Activated CD8-positive, alpha-beta T cell treated with anti-CD3 and anti-CD28 coated beads, Interleukin-2, amount 10 ng/mL, durations not matched to agents 7 days and 5 days (primary cell): ENCODE results near the gene APOL4. TPM values are rescaled to one million over a fixed set of nuclear protein-coding genes. Genes with fewer than 3 reads are reported as not detected.
"Not testable (repeated sequence)": the region's sequence is repeated elsewhere in the genome, so short reads cannot be mapped to it uniquely, and the experiment has no call there.

Experiments
- ATAC-seq: fragments of 150-1000 bp; cut with Tn5 transposase; one replicate; pipeline ENCODE4 v1.10.0; 2021; ENCODE audit warnings: moderate library complexity
- CTCF ChIA-PET: fragments of 350-600 bp; sonication (Branson Sonifier 250); formaldehyde crosslinking; loops from one replicate; lab custom pipeline; 2021; ENCODE audit warnings: antibody characterized with exemption; lab: Charles Lee
- POLR2A ChIA-PET: fragments of 350-600 bp; sonication (Branson Sonifier 250); formaldehyde crosslinking; loops from one replicate; lab custom pipeline; 2021; ENCODE audit warnings: antibody characterized with exemption; lab: Charles Lee
- DNase-seq: peaks from one replicate; pipeline ENCODE4 v3.0.0-alpha.2; 2020
- H3K27ac Mint-ChIP-seq: one replicate; pipeline ENCODE4 v1.8.0; 2021; ENCODE audit warnings: mild to moderate bottlenecking, mixed read lengths
- H3K27me3 Mint-ChIP-seq: one replicate; pipeline ENCODE4 v1.8.0; 2021; ENCODE audit warnings: low read depth, mixed read lengths
- H3K36me3 Mint-ChIP-seq: one replicate; pipeline ENCODE4 v1.8.0; 2021; ENCODE audit warnings: low read depth, mixed read lengths
- H3K4me1 Mint-ChIP-seq: one replicate; pipeline ENCODE4 v1.8.0; 2021; ENCODE audit warnings: low read depth, mixed read lengths
- H3K4me3 Mint-ChIP-seq: one replicate; pipeline ENCODE4 v1.8.0; 2021; ENCODE audit warnings: mild to moderate bottlenecking, mixed read lengths
- H3K9me3 Mint-ChIP-seq: one replicate; pipeline ENCODE4 v1.8.0; 2022; ENCODE audit warnings: mixed read lengths; ENCODE audit not compliant: insufficient read depth
- total RNA-seq, 2 experiments: library from RNA; stranded (reverse); gene quantifications; one replicate each; pipeline ENCODE4 v1.2.3, GENCODE V29; 2021

The APOL4 gene
- total RNA-seq, 2 experiments from 2014 or later = 6.9 to 8.5 TPM

GRCh38 chr22:36218648-36219193, 17.1 kb upstream of the APOL4 start:
- no peak overlapping the region for H3K4me3 Mint-ChIP-seq
- H3K27me3 Mint-ChIP-seq = peaks cover 56% of the 10 kb centered on the region
- no peak overlapping the region for H3K27ac Mint-ChIP-seq
- ChIA-PET POLR2A (no interaction called here), CTCF (interaction anchor here (1.5 to 2.3 kb wide), 2 partner anchors 9 to 38 kb away, joined by 4 to 10 read pairs; no protein-coding TSS in a partner anchor)
- ATAC-seq (no peak), DNase-seq (no peak)
- no peaks in the 10 kb centered on the region for H3K36me3 Mint-ChIP-seq
- peaks cover 12% of the 10 kb centered on the region for H3K4me1 Mint-ChIP-seq
- H3K9me3 Mint-ChIP-seq = no peaks in the 10 kb centered on the region

- peaks cover 67% of the 10 kb centered on the region for H3K27me3 Mint-ChIP-seq
- no peaks in the 10 kb centered on the region for H3K9me3 Mint-ChIP-seq
- ChIA-PET CTCF (interaction anchor here (1.2 to 3.1 kb wide), 4 partner anchors 20 to 62 kb away, joined by 3 to 12 read pairs (median 6); partner anchors contain the start of gene APOL2), POLR2A (interaction anchor here (0.9 kb wide), 1 partner anchor 12 kb away, joined by 3 read pairs; no protein-coding TSS in a partner anchor)
- ATAC-seq = no peak
- DNase-seq = no peak
- H3K36me3 Mint-ChIP-seq = no peaks in the 10 kb centered on the region
- H3K4me1 Mint-ChIP-seq = peaks cover 11% of the 10 kb centered on the region
- H3K4me3 Mint-ChIP-seq = no peak overlapping the region
- no peak overlapping the region for H3K27ac Mint-ChIP-seq
Measured at GRCh38 chr22:36215981-36216380, 14.4 kb upstream of the APOL4 start.

GRCh38 chr22:36213586-36213985, 12.0 kb upstream of the APOL4 start:
- no peak for ATAC-seq
- Mint-ChIP-seq H3K4me1 (peaks cover 19% of the 10 kb centered on the region), H3K27ac (no peak overlapping the region), H3K27me3 (peaks cover 62% of the 10 kb centered on the region), H3K4me3 (no peak overlapping the region), H3K36me3 (peaks cover 6% of the 10 kb centered on the region), H3K9me3 (peaks cover 14% of the 10 kb centered on the region)
- no peak for DNase-seq
- ChIA-PET POLR2A (no interaction called here), CTCF (no interaction called here)

GRCh38 chr22:36212901-36213300, 11.3 kb upstream of the APOL4 start:
- CTCF ChIA-PET = interaction anchor here (1.7 to 2.3 kb wide), 3 partner anchors 17 to 31 kb away, joined by 6 to 14 read pairs (median 8); partner anchors contain the start of gene APOL2
- POLR2A ChIA-PET = no interaction called here
- ATAC-seq (no peak), DNase-seq (no peak)
- H3K9me3 Mint-ChIP-seq = peaks cover 14% of the 10 kb centered on the region
- no peak overlapping the region for H3K4me3 Mint-ChIP-seq
- no peak overlapping the region for H3K27ac Mint-ChIP-seq
- H3K36me3 Mint-ChIP-seq = peaks cover 6% of the 10 kb centered on the region
- H3K4me1 Mint-ChIP-seq = peaks cover 26% of the 10 kb centered on the region
- peaks cover 56% of the 10 kb centered on the region for H3K27me3 Mint-ChIP-seq

- ATAC-seq = no peak
Measured at GRCh38 chr22:36211237-36211861, 9.7 kb upstream of the APOL4 start.

GRCh38 chr22:36210224-36210623, 8.6 kb upstream of the APOL4 start:
- Mint-ChIP-seq H3K27ac (no peak overlapping the region), H3K36me3 (peaks cover 6% of the 10 kb centered on the region), H3K4me1 (peaks cover 26% of the 10 kb centered on the region), H3K27me3 (peaks cover 36% of the 10 kb centered on the region), H3K4me3 (no peak overlapping the region), H3K9me3 (peaks cover 14% of the 10 kb centered on the region)
- POLR2A ChIA-PET = interaction anchor here (1.2 kb wide), 1 partner anchor 12 kb away, joined by 3 read pairs; no protein-coding TSS in a partner anchor
- CTCF ChIA-PET = interaction anchor here (1.4 to 2.8 kb wide), 3 partner anchors 10 to 145 kb away, joined by 3 to 12 read pairs (median 9); partner anchors contain the start of gene APOL2
- ATAC-seq = no peak
- DNase-seq = no peak

More at GRCh38 chr22:36211237-36211861, 9.7 kb upstream of the APOL4 start:
- H3K27me3 Mint-ChIP-seq = peaks cover 45% of the 10 kb centered on the region
- H3K36me3 Mint-ChIP-seq = peaks cover 6% of the 10 kb centered on the region
- DNase-seq = peak; percentile 32
- H3K9me3 Mint-ChIP-seq = peaks cover 14% of the 10 kb centered on the region
- no peak overlapping the region for H3K27ac Mint-ChIP-seq
- H3K4me1 Mint-ChIP-seq = peaks cover 26% of the 10 kb centered on the region
- H3K4me3 Mint-ChIP-seq = peak overlapping the region; percentile 2
- CTCF ChIA-PET = interaction anchor here (0.8 to 2.3 kb wide), 7 partner anchors 9 to 146 kb away, joined by 3 to 14 read pairs (median 6); partner anchors contain the start of genes APOL2 and APOL4
- POLR2A ChIA-PET = interaction anchor here (1.2 kb wide), 1 partner anchor 13 kb away, joined by 3 read pairs; no protein-coding TSS in a partner anchor

- DNase-seq, ATAC-seq, H3K4me3 Mint-ChIP-seq, H3K27ac Mint-ChIP-seq, POLR2A ChIA-PET, H3K36me3 Mint-ChIP-seq: not testable (repeated sequence)
- Mint-ChIP-seq H3K9me3 (peaks cover 14% of the 10 kb centered on the region), H3K4me1 (peaks cover 27% of the 10 kb centered on the region), H3K27me3 (peaks cover 29% of the 10 kb centered on the region)
- CTCF ChIA-PET = interaction anchor here (2.8 kb wide), 1 partner anchor 29 kb away, joined by 9 read pairs; the partner anchor contains the start of gene APOL2
Measured at GRCh38 chr22:36209488-36209908, 7.9 kb upstream of the APOL4 start.

- Mint-ChIP-seq H3K27me3 (peaks cover 24% of the 10 kb centered on the region), H3K4me3 (no peak overlapping the region), H3K4me1 (peaks cover 29% of the 10 kb centered on the region), H3K9me3 (peaks cover 14% of the 10 kb centered on the region), H3K36me3 (peaks cover 6% of the 10 kb centered on the region), H3K27ac (no peak overlapping the region)
- ATAC-seq (no peak), DNase-seq (no peak)
- POLR2A ChIA-PET = no interaction called here
- CTCF ChIA-PET = interaction anchor here (0.8 to 2.8 kb wide), 4 partner anchors 30 to 277 kb away, joined by 4 to 9 read pairs (median 4); partner anchors contain the start of gene APOL2
Measured at GRCh38 chr22:36208914-36209313, 7.3 kb upstream of the APOL4 start.

GRCh38 chr22:36208162-36208765, 6.7 kb upstream of the APOL4 start:
- H3K27me3 Mint-ChIP-seq = peaks cover 19% of the 10 kb centered on the region
- peaks cover 14% of the 10 kb centered on the region for H3K9me3 Mint-ChIP-seq
- H3K27ac Mint-ChIP-seq = no peak overlapping the region
- POLR2A ChIA-PET = no interaction called here
- H3K4me1 Mint-ChIP-seq = peaks cover 30% of the 10 kb centered on the region
- DNase-seq (no peak), ATAC-seq (no peak)
- H3K36me3 Mint-ChIP-seq = peaks cover 6% of the 10 kb centered on the region
- no peak overlapping the region for H3K4me3 Mint-ChIP-seq
- CTCF ChIA-PET = interaction anchor here (0.8 to 2.8 kb wide), 5 partner anchors 9 to 278 kb away, joined by 3 to 9 read pairs (median 4); partner anchors contain the start of gene APOL2

- no peak overlapping the region for H3K27ac Mint-ChIP-seq
- POLR2A ChIA-PET = no interaction called here
- ATAC-seq = no peak
- H3K4me3 Mint-ChIP-seq = no peak overlapping the region
- peaks cover 14% of the 10 kb centered on the region for H3K9me3 Mint-ChIP-seq
- DNase-seq = no peak
- CTCF ChIA-PET = interaction anchor here (1.8 kb wide), 1 partner anchor 280 kb away, joined by 4 read pairs; no protein-coding TSS in a partner anchor
- H3K36me3 Mint-ChIP-seq = peaks cover 6% of the 10 kb centered on the region
- H3K4me1 Mint-ChIP-seq = peaks cover 44% of the 10 kb centered on the region
- H3K27me3 Mint-ChIP-seq = peaks cover 12% of the 10 kb centered on the region
Measured at GRCh38 chr22:36206255-36206654, 4.6 kb upstream of the APOL4 start.

- CTCF ChIA-PET = interaction anchor here (0.7 to 1.8 kb wide), 2 partner anchors 11 to 281 kb away, joined by 3 to 4 read pairs; no protein-coding TSS in a partner anchor
- H3K27ac Mint-ChIP-seq, H3K27me3 Mint-ChIP-seq, H3K36me3 Mint-ChIP-seq, DNase-seq, H3K4me3 Mint-ChIP-seq, POLR2A ChIA-PET, ATAC-seq: not testable (repeated sequence)
- Mint-ChIP-seq H3K4me1 (peaks cover 41% of the 10 kb centered on the region), H3K9me3 (peaks cover 13% of the 10 kb centered on the region)
Measured at GRCh38 chr22:36205573-36205972, 4.0 kb upstream of the APOL4 start.
